Cerebellar nuclear complex (tissue), 1 donor: ENCODE results near the gene CEP89.
"Not testable (repeated sequence)": the region's sequence is repeated elsewhere in the genome, so short reads cannot be mapped to it uniquely, and the experiment has no call there.

Experiments
- DNase-seq, 2 experiments: peaks; one replicate each; lab custom pipeline; 2025; lab: John Stamatoyannopoulos, UW

CEP89 gene

GRCh38 chr19:32895384-32895783, 76.4 kb downstream of the CEP89 start:
- no peak for DNase-seq

- no peak for DNase-seq
These were observed 80.1 kb downstream of the CEP89 start for GRCh38 chr19:32891609-32892008.

- DNase-seq = no peak
These were observed 80.9 kb downstream of the CEP89 start for GRCh38 chr19:32890841-32891240.

- no peak for DNase-seq
These were observed 81.4 kb downstream of the CEP89 start for GRCh38 chr19:32890326-32890725.

- DNase-seq = no peak
These were observed 82.4 kb downstream of the CEP89 start for GRCh38 chr19:32889137-32889934.

GRCh38 chr19:32887572-32888215, 84.1 kb downstream of the CEP89 start:
- DNase-seq = no peak

- no peak for DNase-seq
These were observed 85.5 kb downstream of the CEP89 start for GRCh38 chr19:32886241-32886640.

DNA sequence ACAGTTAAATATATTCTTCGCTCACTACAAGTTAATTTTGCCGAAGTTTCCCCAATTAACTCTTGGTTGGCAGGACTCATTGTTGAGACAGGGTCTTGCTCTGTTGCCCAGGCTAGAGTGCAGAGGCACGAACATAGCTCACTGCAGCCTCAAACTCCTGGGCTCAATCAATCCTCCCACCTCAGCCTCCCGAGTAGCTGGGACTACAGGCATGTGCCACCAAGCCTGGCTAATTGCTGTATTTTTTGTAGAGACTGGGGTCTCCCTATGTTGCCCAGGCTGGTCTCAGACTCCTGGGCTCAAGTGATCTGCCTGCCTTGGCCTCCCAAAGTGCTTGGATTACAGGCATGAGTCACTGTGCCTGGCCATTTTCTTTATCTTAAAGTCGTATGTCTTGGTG, 86.5 kb downstream of the CEP89 start:
- not testable (repeated sequence) for DNase-seq

DNA sequence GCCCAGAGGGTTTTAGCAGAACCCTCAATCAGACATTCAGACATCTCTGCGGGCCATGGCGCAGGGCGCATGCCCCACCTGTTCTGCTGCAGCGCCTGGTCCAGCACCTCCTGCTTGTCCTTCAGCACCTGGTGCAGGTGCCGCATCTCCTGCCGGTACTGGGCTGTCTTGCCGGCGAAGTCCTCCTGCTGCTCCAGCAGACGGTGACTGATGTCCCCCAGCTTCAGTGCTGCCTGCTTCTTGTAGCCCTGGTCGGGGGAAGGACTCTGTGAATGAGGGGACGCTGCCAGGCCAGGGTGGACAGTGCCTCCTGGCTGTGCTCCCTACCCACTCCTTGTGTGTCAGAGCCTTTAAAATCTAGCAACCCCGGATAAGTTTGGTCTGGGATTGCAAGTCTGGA, 90.0 kb downstream of the CEP89 start:
- DNase-seq = no peak

DNA sequence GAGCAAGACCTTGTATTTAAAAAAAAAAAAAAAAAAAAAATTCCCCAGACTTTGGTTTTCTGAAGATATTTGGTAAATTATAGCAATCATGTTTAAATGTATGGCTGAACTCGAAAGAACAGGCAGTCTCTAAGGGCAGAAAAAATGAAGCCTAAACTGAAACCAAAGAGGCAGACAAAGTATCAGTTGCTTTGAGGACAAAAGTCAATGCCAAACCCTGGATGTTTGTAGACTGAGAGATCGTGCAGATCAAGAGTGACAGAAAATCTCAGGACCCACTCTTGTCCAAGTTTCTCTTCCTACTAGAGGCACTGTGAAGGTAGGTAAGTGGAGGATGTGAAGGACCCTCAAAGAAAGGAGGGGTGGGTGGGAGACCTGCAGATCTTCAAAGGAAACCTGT, 91.1 kb downstream of the CEP89 start:
- DNase-seq = no peak

DNA sequence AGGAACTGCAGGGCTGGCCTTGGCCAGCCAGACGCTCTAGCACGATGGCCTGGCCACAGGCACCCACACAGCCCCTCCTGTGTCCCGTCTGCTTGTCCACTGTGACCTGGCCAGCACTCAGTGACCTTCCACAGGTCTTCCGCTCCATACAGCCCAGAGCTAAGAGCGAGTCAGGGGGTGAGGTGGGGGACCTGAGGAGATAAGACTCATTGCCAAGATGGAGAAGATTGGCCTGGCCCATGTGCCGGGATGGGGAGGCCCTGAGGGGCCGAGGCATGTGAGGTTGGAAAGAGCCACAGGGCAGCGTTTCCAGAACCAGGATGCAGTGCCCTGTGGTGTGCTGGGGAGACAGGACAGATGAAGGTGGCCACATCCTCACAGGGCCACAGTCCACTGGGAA, 92.0 kb downstream of the CEP89 start:
- no peak for DNase-seq

DNA sequence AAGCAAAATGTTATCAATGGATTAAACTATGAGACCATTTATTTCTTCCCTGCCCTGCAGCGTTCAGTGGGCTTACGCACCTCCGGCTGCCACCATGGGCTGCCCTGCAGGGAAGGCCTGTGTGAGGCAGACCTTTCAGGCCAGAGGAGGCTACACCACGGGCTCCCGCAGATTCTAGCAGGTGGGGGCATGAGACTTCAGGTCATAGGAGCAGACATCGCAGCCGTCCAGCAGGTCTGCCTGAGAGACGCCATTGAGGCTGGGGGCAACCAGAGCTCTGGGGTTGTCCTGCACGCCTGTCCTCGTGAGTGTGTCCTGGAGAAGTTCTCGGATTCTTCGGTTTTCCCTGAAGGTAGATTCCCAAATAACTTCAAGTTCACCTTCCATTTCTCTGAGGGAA, 92.8 kb downstream of the CEP89 start:
- no peak for DNase-seq

- DNase-seq = no peak
These were observed 93.6 kb downstream of the CEP89 start for GRCh38 chr19:32877977-32878745.

DNA sequence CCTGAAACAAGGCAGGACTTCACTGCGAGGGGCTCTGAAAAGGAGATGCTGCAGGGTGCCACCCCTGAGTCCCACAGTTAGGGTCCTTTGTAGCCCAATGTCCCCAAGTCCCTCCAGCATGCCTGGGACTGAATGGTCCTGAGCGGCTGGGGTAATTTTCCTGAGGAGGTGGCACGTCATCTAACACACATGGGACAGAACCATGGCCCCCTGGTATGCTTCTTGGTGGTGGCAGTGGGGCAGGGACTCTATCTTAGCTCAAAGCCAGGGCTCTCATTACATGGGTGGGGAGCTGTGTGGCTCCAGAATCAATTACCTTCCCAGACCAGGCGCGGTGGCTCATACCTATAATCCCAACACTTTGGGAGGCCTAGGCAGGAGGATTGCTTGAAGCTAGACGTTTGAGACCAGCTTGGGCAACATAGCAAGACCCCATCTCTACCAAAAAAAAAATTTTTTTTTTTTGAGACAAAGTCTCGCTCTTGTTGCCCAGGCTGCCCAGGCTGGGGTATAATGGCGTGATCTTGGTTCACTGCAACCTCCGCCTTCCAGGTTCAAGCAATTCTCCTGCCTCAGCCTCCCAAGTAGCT, 94.3 kb downstream of the CEP89 start:
- DNase-seq = no peak

DNA sequence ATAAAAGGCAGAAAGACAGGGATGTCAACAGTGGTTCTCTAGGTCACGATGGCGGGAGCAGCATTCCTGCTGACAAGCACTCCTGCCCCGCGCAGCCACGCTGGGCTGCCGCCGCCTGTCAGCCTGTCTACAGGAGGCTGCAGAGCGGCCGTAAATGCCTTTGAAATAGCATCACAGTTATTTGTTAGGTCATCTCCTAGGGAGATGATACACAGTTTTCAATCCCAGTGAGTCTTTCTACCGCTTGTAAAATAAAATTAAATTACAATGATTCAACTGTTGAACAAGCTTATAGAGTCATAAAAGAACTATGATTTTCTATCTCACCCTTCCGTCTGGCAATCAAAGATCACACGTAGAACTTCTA, 94.9 kb downstream of the CEP89 start:
- DNase-seq = no peak

GRCh38 chr19:32876236-32876918, 95.4 kb downstream of the CEP89 start:
- DNase-seq = no peak

DNA sequence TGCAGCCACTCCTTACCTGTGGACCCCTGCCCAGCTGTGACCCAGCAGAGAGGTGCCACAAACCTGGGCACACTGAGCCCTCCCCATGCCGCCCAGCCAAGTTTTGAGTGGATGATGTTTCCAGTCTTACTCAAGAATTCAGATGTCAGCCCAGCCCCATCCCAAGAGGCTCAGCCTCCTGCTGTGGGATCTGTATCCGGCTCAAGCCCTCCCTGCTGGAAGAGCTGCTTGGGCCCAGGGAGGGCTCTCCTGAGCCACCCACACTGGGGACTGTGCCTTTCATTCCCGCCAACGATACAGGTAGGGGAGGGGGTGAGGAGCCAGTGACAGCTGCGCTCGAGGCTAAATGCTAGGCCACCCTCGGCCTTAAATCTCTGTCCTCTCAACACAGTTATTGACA, 96.3 kb downstream of the CEP89 start:
- no peak for DNase-seq

DNA sequence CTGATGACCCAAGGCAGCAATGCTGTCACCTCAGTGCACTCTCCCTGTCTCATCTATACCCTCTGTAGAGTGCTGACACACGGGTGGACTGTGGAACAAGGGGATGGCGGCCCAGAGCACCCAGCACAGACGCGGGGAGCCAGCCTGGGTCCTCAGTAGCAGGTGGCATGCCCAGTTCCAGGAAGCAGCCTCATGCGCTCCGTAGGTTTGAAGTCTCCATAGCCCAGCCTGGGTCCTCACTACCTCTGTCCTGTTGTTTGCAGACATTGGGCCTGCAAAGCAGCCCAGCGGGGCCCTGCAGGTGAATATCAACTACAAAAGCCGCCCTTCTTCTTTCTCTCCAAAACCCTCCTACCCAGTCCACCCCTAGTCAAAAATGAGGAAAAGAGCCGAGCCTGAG, 97.2 kb downstream of the CEP89 start:
- DNase-seq = no peak

DNA sequence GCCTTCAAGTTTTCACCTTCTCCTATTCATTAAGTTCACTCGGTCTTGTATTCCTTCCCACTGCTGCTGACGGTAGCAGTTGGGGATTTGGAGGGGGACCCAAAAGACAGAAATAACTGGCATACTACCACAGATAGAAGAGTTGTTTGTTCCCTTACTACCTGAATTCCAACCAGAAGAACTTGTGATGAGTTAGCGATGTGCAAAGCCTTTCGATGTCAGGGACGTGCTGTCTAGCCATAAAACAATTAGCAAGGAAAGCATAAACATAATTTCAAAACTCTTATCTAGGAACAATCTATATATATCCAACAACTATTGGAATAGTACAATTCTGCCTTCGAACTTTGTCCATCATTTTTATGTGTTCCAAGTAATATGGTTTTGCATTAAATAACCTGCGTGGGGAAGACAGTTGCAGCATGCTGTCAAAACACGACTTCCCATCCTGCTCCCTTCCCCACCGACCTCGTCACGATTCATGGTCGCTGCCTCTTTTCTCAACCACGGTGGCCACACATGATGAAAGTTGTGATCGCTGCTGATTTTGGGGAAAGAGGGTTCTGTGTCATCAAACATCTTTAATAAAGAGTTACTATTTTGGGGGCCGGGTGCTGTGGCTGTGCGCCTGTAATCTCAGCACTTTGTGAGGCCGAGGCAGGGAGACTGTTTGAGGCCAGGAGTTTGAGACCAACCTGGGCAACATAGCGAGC, 98.4 kb downstream of the CEP89 start:
- no peak for DNase-seq

GRCh38 chr19:32872391-32872790, 99.4 kb downstream of the CEP89 start:
- DNase-seq = no peak

GRCh38 chr19:32870981-32871451, 100.7 kb downstream of the CEP89 start:
- DNase-seq = no peak
